HG03139 (cell line): ENCODE data around the gene KCNAB2.

Source experiments
- ATAC-seq: cut with Tn5 transposase; IDR thresholded peaks from one replicate; pipeline ENCODE4 v1.9.1; 2021; ENCODE audit not compliant: unreplicated experiment

The KCNAB2 gene

GRCh38 chr1:6029351-6029750 lies 16.3 kb upstream of the KCNAB2 start:
- no peak for ATAC-seq

GRCh38 chr1:6030132-6030531 lies 15.6 kb upstream of the KCNAB2 start:
- ATAC-seq, result no peak

GRCh38 chr1:6030547-6031261 lies 15.0 kb upstream of the KCNAB2 start:
- ATAC-seq, result no peak

GRCh38 chr1:6033124-6033523 lies 12.6 kb upstream of the KCNAB2 start:
- ATAC-seq, result no peak

GRCh38 chr1:6033986-6034749 lies 11.5 kb upstream of the KCNAB2 start:
- no peak for ATAC-seq

- ATAC-seq, result no peak
These were observed 11.0 kb upstream of the KCNAB2 start for GRCh38 chr1:6034750-6035096.

- no peak for ATAC-seq
These were observed 10.4 kb upstream of the KCNAB2 start for GRCh38 chr1:6035303-6035702.

GRCh38 chr1:6035719-6036118 lies 10.0 kb upstream of the KCNAB2 start:
- no peak for ATAC-seq

- peak; percentile 72 for ATAC-seq
These were observed 8.3 kb upstream of the KCNAB2 start for GRCh38 chr1:6037338-6037762.

GRCh38 chr1:6038603-6039002 lies 7.1 kb upstream of the KCNAB2 start:
- ATAC-seq, result no peak

- ATAC-seq, result no peak
These were observed 6.7 kb upstream of the KCNAB2 start for GRCh38 chr1:6039031-6039430.

GRCh38 chr1:6040444-6040843 lies 5.2 kb upstream of the KCNAB2 start:
- no peak for ATAC-seq

- ATAC-seq, result no peak
These were observed 4.8 kb upstream of the KCNAB2 start for GRCh38 chr1:6040861-6041415.

GRCh38 chr1:6041432-6042062 lies 4.1 kb upstream of the KCNAB2 start:
- ATAC-seq, result no peak

GRCh38 chr1:6043561-6043960 lies 2.1 kb upstream of the KCNAB2 start:
- ATAC-seq, result no peak

GRCh38 chr1:6044481-6045109 lies 1.1 kb upstream of the KCNAB2 start:
- ATAC-seq, result no peak

GRCh38 chr1:6045110-6045502 lies 582 bp upstream of the KCNAB2 start:
- ATAC-seq, result no peak

GRCh38 chr1:6046279-6046678 lies 591 bp downstream of the KCNAB2 start:
- ATAC-seq, result no peak

- ATAC-seq, result no peak
These were observed 2.6 kb downstream of the KCNAB2 start for GRCh38 chr1:6048179-6048867.

- no peak for ATAC-seq
These were observed 3.7 kb downstream of the KCNAB2 start for GRCh38 chr1:6049419-6049818.

- no peak for ATAC-seq
These were observed 5.7 kb downstream of the KCNAB2 start for GRCh38 chr1:6051423-6051822.
